GM18870 (cell line): ENCODE data around the gene CT47C1.
"Not testable (repeated sequence)": the region's sequence is repeated elsewhere in the genome, so short reads cannot be mapped to it uniquely, and the experiment has no call there.

Experiments used
- ATAC-seq: cut with Tn5 transposase; IDR thresholded peaks from one replicate; pipeline ENCODE4 v1.9.1; 2021; ENCODE audit warnings: moderate library complexity; ENCODE audit not compliant: unreplicated experiment

CT47C1 gene

GRCh38 chrX:119072744-119073143 lies at the start of gene CT47C1:
CT47C1 (plus strand) TSS chrX:119072993; CDS start chrX:119073226, 233 bp downstream.
- ATAC-seq: no peak

- ATAC-seq: no peak
Observed at GRCh38 chrX:119025900-119026299, 46.9 kb upstream of the CT47C1 start.

- not testable (repeated sequence) for ATAC-seq
Observed at GRCh38 chrX:119026344-119026743, 46.4 kb upstream of the CT47C1 start.

- not testable (repeated sequence) for ATAC-seq
Observed at GRCh38 chrX:119027960-119028732, 44.6 kb upstream of the CT47C1 start.

- no peak for ATAC-seq
Observed at GRCh38 chrX:119028733-119029330, 44.0 kb upstream of the CT47C1 start.

GRCh38 chrX:119029656-119030055 lies 43.1 kb upstream of the CT47C1 start:
- not testable (repeated sequence) for ATAC-seq

- no peak for ATAC-seq
Observed at GRCh38 chrX:119030990-119031389, 41.8 kb upstream of the CT47C1 start.

GRCh38 chrX:119036107-119037029 lies 36.4 kb upstream of the CT47C1 start:
- no peak for ATAC-seq

GRCh38 chrX:119040432-119040831 lies 32.4 kb upstream of the CT47C1 start:
- no peak for ATAC-seq

GRCh38 chrX:119041175-119041574 lies 31.6 kb upstream of the CT47C1 start:
- ATAC-seq: no peak

- no peak for ATAC-seq
Observed at GRCh38 chrX:119042040-119042439, 30.8 kb upstream of the CT47C1 start.

- ATAC-seq: no peak
Observed at GRCh38 chrX:119042996-119043395, 29.8 kb upstream of the CT47C1 start.

GRCh38 chrX:119045884-119046283 lies 26.9 kb upstream of the CT47C1 start:
- no peak for ATAC-seq

GRCh38 chrX:119055687-119056086 lies 17.1 kb upstream of the CT47C1 start:
- no peak for ATAC-seq

GRCh38 chrX:119062750-119063374 lies 9.9 kb upstream of the CT47C1 start:
- ATAC-seq: no peak

- ATAC-seq: no peak
Observed at GRCh38 chrX:119063428-119063827, 9.4 kb upstream of the CT47C1 start.

- ATAC-seq: no peak
Observed at GRCh38 chrX:119067023-119067739, 5.6 kb upstream of the CT47C1 start.

- ATAC-seq: no peak
Observed at GRCh38 chrX:119069128-119069527, 3.7 kb upstream of the CT47C1 start.

GRCh38 chrX:119069762-119070161 lies 3.0 kb upstream of the CT47C1 start:
- no peak for ATAC-seq

GRCh38 chrX:119071381-119071780 lies 1.4 kb upstream of the CT47C1 start:
- peak; percentile 72 for ATAC-seq
